RWPE1 (cell line): ENCODE results near the gene ART4.

ENCODE experiments used
- CTCF ChIA-PET: fragments of 350-600 bp; sonication (Branson Sonifier 250); formaldehyde crosslinking; extraction: SDS; loops from one replicate; lab custom pipeline; 2021; lab: Yijun Ruan, JAX
- POLR2A ChIA-PET: fragments of 400-600 bp; formaldehyde crosslinking; extraction: SDS; loops from one replicate; lab custom pipeline; 2020; ENCODE audit warnings: antibody characterized with exemption; ENCODE audit not compliant: low non-redundant PET; lab: Yijun Ruan, JAX
- DNase-seq: peaks from one replicate; pipeline ENCODE4 v3.0.0; 2012; ENCODE audit warnings: low spot score
- H3K27ac ChIP-seq: fragments of 450-650 bp; 2 replicates; pipeline ENCODE4 v1.5.1; 2017
- TF ChIP-seq, protein P1 (sequence below): fragments of 450-650 bp; conservative IDR thresholded peaks from 2 replicates; pipeline ENCODE4 v1.5.1; 2017; ENCODE audit warnings: low read depth, mild to moderate bottlenecking

ART4 gene

DNA sequence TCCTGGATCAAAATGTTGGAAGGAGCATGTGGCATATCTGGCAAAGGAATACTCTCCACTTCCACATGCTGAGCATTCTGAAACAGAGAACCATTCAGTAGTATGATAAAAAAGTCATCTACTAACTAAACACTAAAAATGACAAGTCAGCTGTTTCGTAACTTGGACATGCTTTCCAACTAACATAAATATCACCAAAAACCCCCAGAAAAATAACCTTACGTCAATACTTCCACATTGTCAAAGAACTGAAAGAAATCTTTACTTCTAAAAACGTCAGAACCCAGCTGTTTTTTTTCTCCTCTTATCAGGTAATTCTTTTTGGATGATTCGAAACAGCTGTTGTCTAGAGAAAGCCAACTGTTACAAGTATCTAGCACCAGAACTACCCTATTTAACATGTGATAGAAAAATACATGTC is 48.3 kb downstream of the ART4 start:
- TF ChIP-seq, protein P1, sequence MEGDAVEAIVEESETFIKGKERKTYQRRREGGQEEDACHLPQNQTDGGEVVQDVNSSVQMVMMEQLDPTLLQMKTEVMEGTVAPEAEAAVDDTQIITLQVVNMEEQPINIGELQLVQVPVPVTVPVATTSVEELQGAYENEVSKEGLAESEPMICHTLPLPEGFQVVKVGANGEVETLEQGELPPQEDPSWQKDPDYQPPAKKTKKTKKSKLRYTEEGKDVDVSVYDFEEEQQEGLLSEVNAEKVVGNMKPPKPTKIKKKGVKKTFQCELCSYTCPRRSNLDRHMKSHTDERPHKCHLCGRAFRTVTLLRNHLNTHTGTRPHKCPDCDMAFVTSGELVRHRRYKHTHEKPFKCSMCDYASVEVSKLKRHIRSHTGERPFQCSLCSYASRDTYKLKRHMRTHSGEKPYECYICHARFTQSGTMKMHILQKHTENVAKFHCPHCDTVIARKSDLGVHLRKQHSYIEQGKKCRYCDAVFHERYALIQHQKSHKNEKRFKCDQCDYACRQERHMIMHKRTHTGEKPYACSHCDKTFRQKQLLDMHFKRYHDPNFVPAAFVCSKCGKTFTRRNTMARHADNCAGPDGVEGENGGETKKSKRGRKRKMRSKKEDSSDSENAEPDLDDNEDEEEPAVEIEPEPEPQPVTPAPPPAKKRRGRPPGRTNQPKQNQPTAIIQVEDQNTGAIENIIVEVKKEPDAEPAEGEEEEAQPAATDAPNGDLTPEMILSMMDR: no peak
- no peak for DNase-seq
- POLR2A ChIA-PET: no interaction called here
- CTCF ChIA-PET: no interaction called here
- H3K27ac ChIP-seq: no peak overlapping the region

DNA sequence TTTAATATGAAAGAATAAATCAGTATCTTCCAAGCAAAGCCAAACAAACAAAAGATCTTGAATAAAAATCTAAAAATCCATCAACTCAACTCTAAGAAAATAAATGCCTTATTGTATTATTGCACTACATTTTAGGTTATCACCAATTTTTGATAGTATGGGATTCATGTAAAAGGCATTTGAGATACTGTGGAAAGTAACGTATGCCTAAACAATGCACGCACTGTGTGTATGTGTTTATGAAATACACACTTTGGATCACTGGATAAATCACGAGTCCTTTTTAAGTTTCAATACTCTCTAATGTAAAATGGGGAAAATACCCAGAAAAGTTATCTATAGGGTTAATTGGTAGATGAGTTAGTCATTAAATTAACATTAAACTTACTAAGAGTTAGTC is 57.8 kb downstream of the ART4 start:
- TF ChIP-seq, protein P1: no peak
- no peak for DNase-seq
- CTCF ChIA-PET: no interaction called here
- no peak overlapping the region for H3K27ac ChIP-seq
- POLR2A ChIA-PET: no interaction called here

DNA sequence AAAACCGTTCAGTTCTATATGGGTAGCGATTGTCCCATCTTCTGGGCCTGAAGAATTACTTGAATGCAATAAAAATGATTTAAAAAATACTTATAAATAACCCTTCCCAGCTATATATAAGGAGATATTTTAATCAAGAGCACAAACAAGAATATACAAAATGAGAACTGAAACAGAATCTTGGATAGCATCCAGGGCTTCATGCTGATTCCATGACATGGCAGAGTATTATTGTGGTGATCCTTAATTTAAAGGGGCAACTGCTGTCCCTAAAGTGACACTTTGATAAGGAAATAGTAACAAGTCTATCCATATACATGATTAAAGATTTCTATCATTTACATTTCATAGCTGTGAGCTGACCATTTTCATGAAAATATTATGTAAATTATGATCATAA is 58.9 kb downstream of the ART4 start:
- POLR2A ChIA-PET: interaction anchor here (1.3 kb wide), 1 partner anchor 14 kb away, joined by 5 read pairs; no protein-coding TSS in a partner anchor
- CTCF ChIA-PET: interaction anchor here (0.5 to 1.9 kb wide), 2 partner anchors 13 to 16 kb away, joined by 3 to 4 read pairs; no protein-coding TSS in a partner anchor
- TF ChIP-seq, protein P1: no peak
- no peak overlapping the region for H3K27ac ChIP-seq
- DNase-seq: no peak

- POLR2A ChIA-PET: no interaction called here
- CTCF ChIA-PET: interaction anchor here (0.6 kb wide), 1 partner anchor 1749 kb away, joined by 3 read pairs; no protein-coding TSS in a partner anchor
- TF ChIP-seq, protein P1: no peak
- no peak for DNase-seq
- H3K27ac ChIP-seq: no peak overlapping the region
These were observed 60.6 kb downstream of the ART4 start for GRCh38 chr12:14782756-14783155.

- CTCF ChIA-PET: interaction anchor here (0.7 to 0.9 kb wide), 2 partner anchors 30 to 167 kb away, joined by 3 read pairs; no protein-coding TSS in a partner anchor
- no peak for DNase-seq
- H3K27ac ChIP-seq: no peak overlapping the region
- TF ChIP-seq, protein P1: no peak
- POLR2A ChIA-PET: no interaction called here
These were observed 61.8 kb downstream of the ART4 start for GRCh38 chr12:14781563-14781962.

- DNase-seq: no peak
- no peak overlapping the region for H3K27ac ChIP-seq
- TF ChIP-seq, protein P1: no peak
- ChIA-PET POLR2A (no interaction called here), CTCF (interaction anchor here (0.9 kb wide), 1 partner anchor 30 kb away, joined by 3 read pairs; no protein-coding TSS in a partner anchor)
These were observed 62.5 kb downstream of the ART4 start for GRCh38 chr12:14780859-14781258.
